Astrocyte (in vitro differentiated cells and primary cell): ENCODE measurements around the gene MYO1C. TPM values are rescaled to one million over a fixed set of nuclear protein-coding genes. Genes with fewer than 3 reads are reported as not detected.

Experiments
- DNase-seq: peaks from one replicate; pipeline ENCODE4 v3.0.0-alpha.2; 2010; ENCODE audit warnings: low read depth
- FAIRE-seq: peaks from 2 replicates; lab custom pipeline; 2011; peaks lifted over from hg19 to GRCh38; lab: Jason Lieb, UNC
- H2AFZ ChIP-seq: 2 replicates; pipeline ENCODE4 v1.6.0; 2012; ENCODE audit warnings: low read depth, low read length, inconsistent platforms
- H3K27ac ChIP-seq: 2 replicates; pipeline ENCODE4 v1.5.1; 2011; ENCODE audit warnings: low read depth, low read length, inconsistent platforms
- H3K27me3 ChIP-seq: 2 replicates; pipeline ENCODE4 v1.6.0; 2011; ENCODE audit warnings: low read length, inconsistent platforms; ENCODE audit not compliant: insufficient read depth
- H3K36me3 ChIP-seq: 2 replicates; pipeline ENCODE4 v1.5.1; 2011; ENCODE audit warnings: low read length, inconsistent platforms; ENCODE audit not compliant: insufficient read depth
- H3K4me1 ChIP-seq: 2 replicates; pipeline ENCODE4 v1.5.1; 2011; ENCODE audit warnings: low read length, inconsistent platforms; ENCODE audit not compliant: insufficient read depth
- H3K4me2 ChIP-seq: 2 replicates; pipeline ENCODE4 v1.6.0; 2012; ENCODE audit warnings: low read length, inconsistent platforms
- H3K4me3 ChIP-seq: 2 replicates; pipeline ENCODE4 v1.5.1; 2011; ENCODE audit warnings: low read depth, mild to moderate bottlenecking, low read length, inconsistent platforms; ENCODE audit not compliant: insufficient read depth
- H3K79me2 ChIP-seq: 2 replicates; pipeline ENCODE4 v1.6.0; 2012; ENCODE audit warnings: mild to moderate bottlenecking, low read length, inconsistent platforms; ENCODE audit not compliant: insufficient read depth
- H3K9ac ChIP-seq: 2 replicates; pipeline ENCODE4 v1.6.0; 2012; ENCODE audit warnings: mild to moderate bottlenecking, low read length, inconsistent platforms
- H3K9me3 ChIP-seq: 2 replicates; pipeline ENCODE4 v1.5.1; 2012; ENCODE audit warnings: low read depth, mild to moderate bottlenecking, low read length, inconsistent platforms; ENCODE audit not compliant: insufficient read depth
- H4K20me1 ChIP-seq: 2 replicates; pipeline ENCODE4 v1.6.0; 2012; ENCODE audit warnings: low read length, inconsistent platforms; ENCODE audit not compliant: insufficient read depth
- H3K27ac Mint-ChIP-seq: one replicate; pipeline ENCODE4 v1.8.0; 2021; ENCODE audit warnings: mild to moderate bottlenecking, mixed read lengths; ENCODE audit not compliant: unreplicated experiment
- H3K27me3 Mint-ChIP-seq: one replicate; pipeline ENCODE4 v1.8.0; 2021; ENCODE audit warnings: low read depth, mixed read lengths; ENCODE audit not compliant: unreplicated experiment
- H3K36me3 Mint-ChIP-seq: one replicate; pipeline ENCODE4 v1.8.0; 2021; ENCODE audit warnings: low read depth, mixed read lengths; ENCODE audit not compliant: unreplicated experiment
- H3K4me1 Mint-ChIP-seq: one replicate; pipeline ENCODE4 v1.8.0; 2021; ENCODE audit warnings: low read depth, mixed read lengths; ENCODE audit not compliant: unreplicated experiment
- H3K4me3 Mint-ChIP-seq: one replicate; pipeline ENCODE4 v1.8.0; 2021; ENCODE audit warnings: mild to moderate bottlenecking, moderate library complexity, mixed read lengths; ENCODE audit not compliant: unreplicated experiment
- H3K9me3 Mint-ChIP-seq: one replicate; pipeline ENCODE4 v1.8.0; 2021; ENCODE audit warnings: mild to moderate bottlenecking, mixed read lengths; ENCODE audit not compliant: unreplicated experiment
- EZH2 ChIP-seq: IDR thresholded peaks from 2 replicates; pipeline ENCODE4 v1.6.1; 2012; ENCODE audit warnings: mild to moderate bottlenecking, low read length, inconsistent platforms; ENCODE audit not compliant: insufficient read depth
- total RNA-seq: library from RNA; stranded (reverse); gene quantifications from 2 replicates; pipeline ENCODE4 v1.2.1, GENCODE V29; 2021
- TF ChIP-seq, protein P1 (sequence below): IDR thresholded peaks from 2 replicates; pipeline ENCODE4 v1.5.1; 2011; ENCODE audit warnings: low read depth, mild to moderate bottlenecking, inconsistent platforms, low read length, moderate library complexity; ENCODE audit not compliant: insufficient read depth

MYO1C gene
- total RNA-seq, 1 donor from 2014 or later: 132 TPM

DNA sequence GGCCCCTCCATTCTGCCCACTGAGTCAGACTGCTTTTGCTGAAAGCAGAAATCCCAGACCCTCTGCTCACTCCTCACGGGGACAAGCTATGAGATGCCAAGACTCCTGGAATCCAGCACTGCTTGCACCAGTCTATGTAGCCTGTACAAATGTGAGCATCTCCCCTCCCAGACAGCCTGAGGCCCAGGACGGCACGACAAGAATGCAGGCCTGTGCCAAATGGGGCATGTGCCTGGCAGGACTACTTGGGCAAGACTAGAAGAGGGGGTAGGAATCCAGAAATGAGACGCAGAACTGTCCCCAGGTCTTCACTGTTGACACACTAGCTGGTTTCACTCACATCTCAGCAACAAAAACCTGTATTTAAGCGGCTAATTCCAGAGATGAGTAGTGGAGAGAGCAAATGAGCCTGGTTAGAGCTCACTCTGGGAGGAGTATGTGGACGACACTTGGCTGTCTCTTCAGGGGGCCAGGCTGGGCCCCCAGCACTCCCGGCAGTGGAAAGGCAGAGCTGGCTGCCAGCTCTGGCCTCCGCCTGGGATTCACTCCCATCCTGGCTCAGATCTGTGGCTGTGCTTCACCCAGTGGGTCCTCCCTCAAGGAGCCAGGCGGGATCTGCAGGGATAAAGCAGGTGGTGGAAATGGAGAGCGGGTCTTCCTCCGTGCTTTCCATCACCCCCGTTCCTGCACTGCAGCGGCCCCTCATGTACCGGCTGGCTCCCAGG, 2.9 kb upstream of the MYO1C start:
- Mint-ChIP-seq H3K4me1 (peaks cover 9% of the 10 kb centered on the region), H3K9me3 (no peaks in the 10 kb centered on the region), H3K36me3 (peaks cover 4% of the 10 kb centered on the region), H3K27ac (no peak overlapping the region), H3K4me3 (no peak overlapping the region), H3K27me3 (no peaks in the 10 kb centered on the region)
- DNase-seq: peak; percentile 23
- H3K27me3 ChIP-seq: no peaks in the 10 kb centered on the region
- no peak for TF ChIP-seq EZH2
- TF ChIP-seq, protein P1, sequence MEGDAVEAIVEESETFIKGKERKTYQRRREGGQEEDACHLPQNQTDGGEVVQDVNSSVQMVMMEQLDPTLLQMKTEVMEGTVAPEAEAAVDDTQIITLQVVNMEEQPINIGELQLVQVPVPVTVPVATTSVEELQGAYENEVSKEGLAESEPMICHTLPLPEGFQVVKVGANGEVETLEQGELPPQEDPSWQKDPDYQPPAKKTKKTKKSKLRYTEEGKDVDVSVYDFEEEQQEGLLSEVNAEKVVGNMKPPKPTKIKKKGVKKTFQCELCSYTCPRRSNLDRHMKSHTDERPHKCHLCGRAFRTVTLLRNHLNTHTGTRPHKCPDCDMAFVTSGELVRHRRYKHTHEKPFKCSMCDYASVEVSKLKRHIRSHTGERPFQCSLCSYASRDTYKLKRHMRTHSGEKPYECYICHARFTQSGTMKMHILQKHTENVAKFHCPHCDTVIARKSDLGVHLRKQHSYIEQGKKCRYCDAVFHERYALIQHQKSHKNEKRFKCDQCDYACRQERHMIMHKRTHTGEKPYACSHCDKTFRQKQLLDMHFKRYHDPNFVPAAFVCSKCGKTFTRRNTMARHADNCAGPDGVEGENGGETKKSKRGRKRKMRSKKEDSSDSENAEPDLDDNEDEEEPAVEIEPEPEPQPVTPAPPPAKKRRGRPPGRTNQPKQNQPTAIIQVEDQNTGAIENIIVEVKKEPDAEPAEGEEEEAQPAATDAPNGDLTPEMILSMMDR: no peak
- H3K9ac ChIP-seq: no peak overlapping the region
- peaks cover 6% of the 10 kb centered on the region for H3K4me1 ChIP-seq
- no peak for FAIRE-seq
- peaks cover 7% of the 10 kb centered on the region for H3K79me2 ChIP-seq
- H3K4me2 ChIP-seq: no peak overlapping the region
- no peak overlapping the region for H3K27ac ChIP-seq
- no peak overlapping the region for H2AFZ ChIP-seq
- H4K20me1 ChIP-seq: peaks cover under 1% of the 10 kb centered on the region
- no peak overlapping the region for H3K4me3 ChIP-seq
- no peaks in the 10 kb centered on the region for H3K9me3 ChIP-seq
- no peaks in the 10 kb centered on the region for H3K36me3 ChIP-seq

DNA sequence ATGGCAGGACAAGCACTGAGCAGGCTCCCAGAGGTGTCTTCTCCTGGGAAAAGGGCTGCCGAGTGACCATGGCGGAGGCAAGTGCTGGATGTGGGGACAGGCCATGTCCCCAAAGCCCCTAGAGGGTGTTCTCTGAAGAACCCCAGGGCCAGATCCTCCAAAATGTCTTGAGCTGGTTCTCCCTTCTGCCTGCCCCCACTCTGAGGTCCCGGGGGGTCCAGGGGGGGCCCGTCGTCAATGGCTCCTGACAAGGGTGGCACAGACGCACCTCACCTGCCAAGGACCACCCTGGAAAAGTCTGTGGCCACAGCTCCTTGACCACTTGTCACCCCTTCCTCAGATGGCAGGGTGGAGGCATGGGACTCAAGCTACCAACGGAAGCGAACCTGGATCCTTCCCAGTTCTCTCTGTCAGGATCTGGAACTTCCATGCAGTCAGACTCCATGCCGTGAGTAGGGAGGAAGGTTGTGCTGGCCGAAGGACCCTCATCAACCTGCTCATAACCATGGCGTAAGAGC, 2.3 kb upstream of the MYO1C start:
- H3K79me2 ChIP-seq: peaks cover 12% of the 10 kb centered on the region
- Mint-ChIP-seq H3K27ac (no peak overlapping the region), H3K4me3 (no peak overlapping the region), H3K4me1 (peaks cover 10% of the 10 kb centered on the region), H3K9me3 (no peaks in the 10 kb centered on the region), H3K36me3 (peaks cover 4% of the 10 kb centered on the region), H3K27me3 (no peaks in the 10 kb centered on the region)
- H2AFZ ChIP-seq: no peak overlapping the region
- peaks cover 3% of the 10 kb centered on the region for H4K20me1 ChIP-seq
- no peak overlapping the region for H3K27ac ChIP-seq
- DNase-seq (no peak), FAIRE-seq (no peak)
- no peak overlapping the region for H3K4me2 ChIP-seq
- TF ChIP-seq EZH2: no peak
- TF ChIP-seq, protein P1: no peak
- H3K9ac ChIP-seq: no peak overlapping the region
- peaks cover 6% of the 10 kb centered on the region for H3K4me1 ChIP-seq
- no peaks in the 10 kb centered on the region for H3K27me3 ChIP-seq
- H3K4me3 ChIP-seq: no peak overlapping the region
- H3K36me3 ChIP-seq: no peaks in the 10 kb centered on the region
- H3K9me3 ChIP-seq: no peaks in the 10 kb centered on the region

DNA sequence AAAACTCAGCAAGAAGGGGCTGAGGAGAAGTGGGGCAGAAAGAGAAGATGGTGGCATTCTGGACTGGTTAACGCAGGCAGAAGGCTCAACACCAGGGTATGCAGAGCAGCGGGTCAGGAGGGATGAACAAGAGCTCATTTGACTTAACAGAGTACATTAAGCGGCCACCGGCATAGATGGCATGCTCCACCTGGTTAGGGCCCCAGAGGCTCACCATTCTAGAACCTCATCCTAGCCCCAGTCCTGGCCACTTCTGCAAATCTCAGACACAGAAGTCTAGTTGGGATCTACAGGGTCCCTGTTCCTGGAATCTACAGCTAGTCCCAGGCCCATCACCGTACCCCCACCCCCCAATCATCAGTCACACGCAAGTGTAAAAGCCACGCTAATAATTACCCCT, 1.7 kb upstream of the MYO1C start:
- Histone ChIP-seq H3K4me1 (peaks cover 6% of the 10 kb centered on the region), H3K27ac (no peak overlapping the region), H3K4me3 (no peak overlapping the region), H3K27me3 (no peaks in the 10 kb centered on the region), H3K4me2 (no peak overlapping the region), H4K20me1 (peaks cover 3% of the 10 kb centered on the region), H3K9me3 (no peaks in the 10 kb centered on the region), H2AFZ (no peak overlapping the region), H3K36me3 (no peaks in the 10 kb centered on the region), H3K9ac (no peak overlapping the region), H3K79me2 (peaks cover 17% of the 10 kb centered on the region)
- no peak for FAIRE-seq
- H3K4me3 Mint-ChIP-seq: no peak overlapping the region
- H3K27me3 Mint-ChIP-seq: no peaks in the 10 kb centered on the region
- H3K4me1 Mint-ChIP-seq: peaks cover 8% of the 10 kb centered on the region
- H3K36me3 Mint-ChIP-seq: peaks cover 4% of the 10 kb centered on the region
- DNase-seq: no peak
- H3K27ac Mint-ChIP-seq: no peak overlapping the region
- TF ChIP-seq, protein P1: no peak
- no peak for TF ChIP-seq EZH2
- no peaks in the 10 kb centered on the region for H3K9me3 Mint-ChIP-seq
